ENCODE data around the gene ARHGAP24.

GRCh38 chr4:85557016-85557901 is 82.3 kb downstream of the ARHGAP24 start:
- TF ChIP-seq CTCF (conservative IDR thresholded peaks at IDR 0.05 in 1 of 2, IDR thresholded peaks at IDR 0.05 in 1 of 2; ENCODE audit: low read depth in 1 of 2, low read length in 2 of 2) (no peak), EZH2 (IDR thresholded peaks at IDR 0.05; ENCODE audit: low read length, missing control alignments) (no peak)
